ENCODE data around the gene BEST3. TPM values are rescaled to one million over a fixed set of nuclear protein-coding genes. Genes with fewer than 3 reads are reported as not detected.

BEST3 gene
- 0.86 to 1.9 TPM (median 1.2 TPM) in 5 replicates for total RNA-seq (2022; extraction: Qiagen RNA extraction)

DNA sequence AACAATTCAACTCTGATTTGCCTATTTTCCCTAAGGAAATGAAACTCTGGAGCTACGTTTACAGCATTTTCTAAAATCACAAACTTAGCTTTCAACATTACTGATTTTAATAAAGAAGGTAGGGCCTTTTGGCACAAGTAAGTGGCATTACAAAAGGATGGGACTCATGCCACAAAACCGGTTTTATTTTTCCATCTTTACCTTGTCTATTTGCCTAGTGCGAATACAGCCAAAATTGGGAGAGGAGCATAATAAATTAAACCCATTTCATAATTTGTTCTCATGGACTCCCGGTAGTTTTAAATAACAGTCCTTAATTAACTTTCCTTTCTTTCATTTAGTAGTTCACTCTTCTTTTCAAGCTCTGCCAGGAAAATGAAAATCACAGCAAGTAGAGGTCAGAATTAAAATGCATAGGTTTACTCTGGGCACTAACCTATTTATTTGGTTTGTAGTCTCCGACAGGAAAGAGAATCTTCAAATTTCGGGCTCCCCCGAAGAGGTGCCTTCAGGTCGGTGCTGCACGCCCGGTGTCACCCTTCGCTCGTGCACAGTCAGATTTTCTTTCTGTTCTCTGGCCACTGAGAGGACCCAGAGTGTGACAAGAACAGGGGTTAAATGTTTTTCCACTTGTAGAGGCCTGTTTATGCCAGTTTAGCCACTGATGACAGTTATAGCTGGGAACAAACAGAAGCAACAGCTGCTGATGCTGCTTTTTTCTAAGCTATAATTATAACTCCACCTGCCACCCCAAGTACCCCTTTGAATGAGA is at the start of gene BEST3:
Gene BEST3, minus strand, starts transcription at position 535 of the 772 bp plus-strand sequence. CDS start 1,505 bp downstream, outside the sequence.

DNA sequence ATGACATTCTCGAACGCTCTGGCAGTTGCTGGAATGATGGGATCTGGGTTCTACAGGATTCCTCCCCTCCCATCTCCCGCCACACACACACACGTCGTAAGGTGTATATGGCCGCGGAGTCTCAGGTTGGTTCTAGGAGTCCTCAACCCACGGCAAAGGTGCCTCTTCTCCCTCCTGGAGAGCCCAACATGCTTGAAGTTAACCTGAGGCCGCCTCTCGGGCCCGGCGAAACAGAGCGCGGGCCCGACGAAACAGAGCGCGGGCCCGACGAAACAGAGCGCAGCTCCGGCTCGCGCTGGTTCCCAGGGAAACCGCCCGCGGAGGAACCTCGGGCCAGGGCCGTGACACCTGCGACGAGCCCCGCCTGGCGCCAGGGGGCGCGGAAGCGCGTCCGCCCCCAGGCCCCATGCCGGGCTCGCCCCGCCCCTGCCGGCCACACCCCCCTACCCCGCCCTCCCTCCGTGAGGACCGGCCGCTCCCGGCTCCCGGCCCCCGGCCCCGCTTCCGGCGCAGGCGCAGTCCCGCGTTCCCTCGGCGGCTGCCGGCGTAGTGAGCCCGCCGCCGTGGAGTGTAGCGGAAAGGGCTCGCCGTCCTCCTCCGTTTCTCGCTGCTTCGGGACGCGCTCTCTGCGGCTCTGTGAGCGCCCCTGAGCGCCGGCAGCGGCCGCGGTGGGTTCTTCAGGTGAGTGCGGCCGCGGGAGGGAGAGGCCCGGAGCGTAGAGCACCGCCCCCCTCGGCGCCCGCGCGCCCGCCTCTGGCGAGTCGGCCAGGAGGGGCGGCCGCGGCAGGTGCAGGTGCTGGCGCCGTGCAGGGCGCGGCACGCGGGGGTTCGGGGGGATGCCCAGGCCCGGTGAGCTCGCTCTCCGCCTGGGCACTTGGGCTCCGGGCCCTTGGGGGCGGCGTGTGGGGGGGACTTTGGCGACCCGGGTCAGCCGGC is 39.5 kb upstream of the BEST3 start, which contains the start of gene RAB3IP:
Gene RAB3IP, plus strand, starts transcription at position 510 of the 936 bp plus-strand sequence. CDS start 16,549 bp downstream, outside the sequence.

DNA sequence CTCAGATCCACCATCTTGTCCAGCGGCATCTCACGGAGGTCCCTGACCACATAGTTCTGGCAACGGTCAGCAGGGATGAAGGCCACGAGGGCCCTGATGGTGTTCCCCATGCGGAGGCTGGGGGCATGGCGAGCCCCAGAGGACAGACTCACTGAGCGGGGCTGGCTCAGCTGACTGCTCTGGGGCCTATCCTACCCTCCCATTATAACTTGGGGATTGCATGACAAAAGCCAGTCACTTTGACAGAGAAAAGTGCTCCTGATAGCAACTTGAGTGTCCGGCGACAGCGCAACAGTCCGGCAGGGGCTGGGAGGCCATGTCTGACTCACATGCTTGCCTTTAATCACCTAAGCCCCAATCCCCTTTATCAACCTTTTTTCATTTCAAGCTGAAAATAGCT is 88.4 kb downstream of the BEST3 start, which contains the start of gene LRRC10:
Gene LRRC10, minus strand, starts transcription at position 179 of the 400 bp plus-strand sequence. Its CDS starts 69 bp downstream, at position 110.

Other genes with a start within 250 kb of the BEST3 start
- gene FRS2, start 228.9 kb downstream of the BEST3 start, total RNA-seq (2022; extraction: Qiagen RNA extraction), result 8.7 to 13.7 TPM (median 12.1 TPM) in 5 replicates
- 288 to 351 TPM (median 298 TPM) in 5 replicates for gene CCT2, start 113.8 kb downstream of the BEST3 start, total RNA-seq (2022; extraction: Qiagen RNA extraction)
- not detected in 5 replicates for gene LRRC10, start 88.4 kb downstream of the BEST3 start, total RNA-seq (2022; extraction: Qiagen RNA extraction)
- 16.3 to 20.6 TPM (median 17.2 TPM) in 5 replicates for gene RAB3IP, start 39.6 kb upstream of the BEST3 start, total RNA-seq (2022; extraction: Qiagen RNA extraction)
- 0.07 TPM in 1 of 5 replicates, not detected in the others for gene MYRFL, start 125.9 kb upstream of the BEST3 start, total RNA-seq (2022; extraction: Qiagen RNA extraction)

All from A549 treated with dexamethasone at 1 μM for 4 hours (cell line).